GM08714 (cell line): ENCODE data around the gene PLAAT3.
A peak's percentile ranks its signal among the peaks of the same experiment; 100 is the strongest.
"Not testable (repeated sequence)": the region's sequence is repeated elsewhere in the genome, so short reads cannot be mapped to it uniquely, and the experiment has no call there.

ENCODE experiments used
- H3K4me3 ChIP-seq: fragments of 200-500 bp; sonication (Bioruptor generic); 2 replicates; pipeline ENCODE4 v1.5.1; 2014; ENCODE audit warnings: mild to moderate bottlenecking, low read length, inconsistent platforms
- ZNF274 ChIP-seq: IDR thresholded peaks from 2 replicates; pipeline ENCODE4 v1.6.1; 2012; ENCODE audit warnings: mild to moderate bottlenecking, low read depth, low read length

PLAAT3 gene

DNA sequence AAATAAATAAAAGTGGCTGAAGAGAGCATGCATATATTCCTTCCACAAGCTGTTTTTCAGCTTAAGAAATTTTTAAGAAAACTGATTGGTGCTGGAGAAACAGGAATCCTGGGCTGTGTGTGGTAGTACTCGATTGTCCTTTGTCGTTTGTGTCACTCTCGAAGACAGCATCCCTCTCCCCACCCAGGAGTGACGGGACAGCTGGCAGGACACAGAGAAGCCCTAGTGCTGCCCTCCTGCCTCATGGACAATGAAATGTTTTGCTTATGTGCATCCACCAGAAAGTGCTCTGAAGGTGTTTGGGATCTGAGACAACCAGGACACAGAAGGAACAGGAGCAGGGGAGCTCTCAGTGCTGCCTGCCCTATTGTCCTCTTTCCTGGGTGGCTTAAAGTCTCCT is 64.8 kb downstream of the PLAAT3 start:
- no peak for TF ChIP-seq ZNF274
- no peak overlapping the region for H3K4me3 ChIP-seq

DNA sequence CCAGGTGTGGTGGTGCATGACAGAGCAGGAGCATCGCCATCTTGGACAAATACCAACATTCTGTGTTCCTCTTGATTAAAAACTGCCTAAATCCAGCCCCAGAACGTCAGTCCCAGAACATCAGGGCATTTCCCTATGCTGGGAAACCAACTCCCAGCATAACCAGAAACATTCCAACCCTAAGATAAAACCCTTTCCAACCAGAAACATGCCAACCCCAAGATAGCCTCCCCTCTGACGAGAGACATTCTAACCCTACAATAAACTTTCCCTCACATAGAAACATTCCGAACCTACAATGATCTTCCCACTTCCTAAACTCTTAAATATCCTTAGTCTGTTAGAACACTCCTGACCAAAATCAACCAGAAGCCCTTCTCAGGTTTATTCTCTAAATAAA is 66.1 kb downstream of the PLAAT3 start:
- no peak for TF ChIP-seq ZNF274
- H3K4me3 ChIP-seq, result no peak overlapping the region

DNA sequence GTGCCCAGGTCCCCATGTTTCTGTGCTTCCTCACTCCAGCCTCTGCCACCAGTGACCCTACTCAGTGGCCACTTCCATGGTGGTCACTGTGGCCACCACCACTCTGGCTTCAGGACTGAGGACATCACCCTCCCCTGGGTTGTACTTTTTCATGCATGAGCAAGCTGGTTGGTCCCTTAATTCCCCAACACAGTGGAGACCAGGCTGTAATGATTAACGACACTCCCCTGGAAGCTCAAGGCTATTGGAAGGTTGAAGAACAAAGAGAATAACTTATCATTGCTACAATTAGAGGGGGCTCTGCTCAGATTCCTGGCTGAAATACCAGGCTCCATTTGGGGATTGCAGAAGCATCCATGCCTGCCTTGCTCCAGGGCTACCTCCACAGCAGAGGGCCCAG is 67.2 kb downstream of the PLAAT3 start:
- no peak overlapping the region for H3K4me3 ChIP-seq
- TF ChIP-seq ZNF274, result no peak

DNA sequence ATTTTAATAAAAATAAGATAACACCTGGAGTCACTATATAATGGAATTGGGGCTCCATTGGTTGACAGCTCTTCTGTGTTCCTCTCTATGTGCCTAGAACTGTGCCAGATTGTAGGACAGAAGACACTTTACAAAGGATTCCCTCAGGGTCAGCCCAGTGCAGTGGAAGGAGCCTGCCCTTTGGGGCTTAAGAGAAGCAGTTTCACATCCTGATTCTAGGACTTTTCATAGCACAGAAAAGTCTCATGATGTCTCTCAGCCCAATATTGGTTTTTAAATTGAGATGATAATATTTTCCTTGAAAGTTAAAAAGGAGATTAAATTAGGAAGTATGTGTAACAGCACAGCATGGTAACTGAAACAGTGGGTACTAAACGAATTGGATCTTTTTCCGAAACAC is 70.5 kb downstream of the PLAAT3 start:
- no peak overlapping the region for H3K4me3 ChIP-seq
- TF ChIP-seq ZNF274, result no peak

DNA sequence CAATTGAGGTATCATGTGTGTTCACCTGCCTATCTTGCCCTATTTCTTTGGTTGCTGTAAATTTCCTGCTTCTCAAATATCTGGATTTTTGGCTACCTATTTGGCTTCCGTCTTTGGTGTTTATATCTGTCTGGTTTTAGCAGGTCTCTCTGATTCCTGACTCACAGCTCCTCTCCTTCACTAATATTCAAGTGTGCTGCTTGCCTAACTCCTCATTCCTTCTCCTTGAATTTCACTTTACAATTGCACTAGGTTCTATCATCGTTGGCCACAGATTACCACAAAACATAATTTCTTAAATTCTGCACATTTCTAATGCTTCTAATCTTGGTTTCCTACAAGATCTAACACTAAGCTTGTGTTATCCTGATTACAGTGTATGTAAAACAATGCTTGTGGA is 71.7 kb downstream of the PLAAT3 start:
- not testable (repeated sequence) for H3K4me3 ChIP-seq

DNA sequence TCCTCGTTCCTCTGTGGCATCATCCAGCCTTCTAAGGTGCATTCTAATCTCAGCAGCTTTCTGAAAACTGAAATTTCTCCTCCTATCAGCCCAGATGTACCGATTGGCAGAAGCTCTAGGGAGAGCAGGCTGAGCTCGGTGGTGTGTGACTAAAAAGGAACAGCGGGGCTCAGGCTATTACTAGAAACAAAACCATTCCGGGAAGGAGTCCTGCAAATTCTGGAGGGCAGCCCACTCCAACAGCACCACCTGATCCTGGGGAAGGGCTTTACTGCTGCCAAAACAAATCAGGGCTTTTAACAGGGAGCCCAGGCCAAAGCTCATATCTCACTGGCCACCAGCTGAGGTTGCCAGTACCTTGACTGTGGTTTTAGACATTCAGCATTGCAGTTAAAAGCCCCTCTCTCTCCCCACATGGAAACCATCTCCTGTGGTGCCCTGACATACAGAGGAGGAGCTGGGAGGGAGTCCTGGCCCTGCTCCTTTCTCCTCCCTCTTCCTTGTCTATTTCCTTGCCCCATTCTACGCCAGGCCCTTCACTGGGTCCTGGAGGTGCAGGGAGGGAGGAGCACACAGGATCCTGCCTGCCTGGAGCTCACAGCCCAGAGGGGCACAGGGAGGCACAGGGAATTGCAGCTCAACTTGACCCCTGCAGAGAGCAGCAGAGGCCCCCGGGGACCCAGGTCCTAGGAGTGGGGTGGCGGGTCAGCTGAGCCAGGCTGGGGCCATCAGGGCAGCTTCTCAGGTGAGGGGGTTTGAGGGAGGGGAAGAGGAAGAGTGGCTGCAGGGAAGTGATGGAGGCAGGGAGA is 76.7 kb downstream of the PLAAT3 start:
- TF ChIP-seq ZNF274, result no peak
- peak overlapping the region; percentile 57; the same call in 1 of the 2 replicates for H3K4me3 ChIP-seq

DNA sequence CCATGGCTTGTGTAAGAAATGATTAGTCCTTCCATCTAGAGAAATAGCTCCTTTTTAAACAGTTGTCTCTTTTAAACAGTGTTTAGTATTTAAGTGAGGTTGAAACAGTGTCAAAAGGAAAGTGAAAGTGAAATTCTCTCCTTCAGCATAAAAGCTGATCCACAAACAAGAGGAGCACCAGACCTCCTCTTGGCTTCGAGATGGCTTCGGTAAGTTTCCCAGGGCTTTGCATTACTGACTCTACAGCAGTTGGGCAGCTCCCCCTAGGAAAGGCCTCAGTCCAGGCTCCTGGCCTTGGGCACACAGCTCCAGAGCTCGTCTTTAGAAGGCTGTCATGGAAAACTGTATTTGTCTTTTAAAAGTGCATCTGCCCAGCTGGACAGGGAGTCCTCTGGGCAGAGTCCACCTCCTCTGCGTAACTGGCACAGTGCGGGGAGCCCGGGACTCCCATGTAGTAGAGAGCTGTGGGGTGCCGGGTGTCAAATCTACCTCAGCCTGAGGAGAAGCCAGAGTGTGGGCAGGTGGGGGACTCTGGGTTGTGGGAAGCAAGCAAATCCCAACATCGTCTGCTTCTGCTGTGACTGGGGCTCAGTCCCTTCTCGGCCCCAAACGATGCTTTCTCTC is 77.5 kb downstream of the PLAAT3 start, which contains the start of gene PLAAT4:
TSS of gene PLAAT4 (plus strand) at position 140 of the 624 bp plus-strand sequence. CDS start at position 201, 61 bp downstream.
- no peak for TF ChIP-seq ZNF274
- peak within 1 kb of the TSS; percentile 57; the same call in 1 of the 2 replicates for H3K4me3 ChIP-seq

DNA sequence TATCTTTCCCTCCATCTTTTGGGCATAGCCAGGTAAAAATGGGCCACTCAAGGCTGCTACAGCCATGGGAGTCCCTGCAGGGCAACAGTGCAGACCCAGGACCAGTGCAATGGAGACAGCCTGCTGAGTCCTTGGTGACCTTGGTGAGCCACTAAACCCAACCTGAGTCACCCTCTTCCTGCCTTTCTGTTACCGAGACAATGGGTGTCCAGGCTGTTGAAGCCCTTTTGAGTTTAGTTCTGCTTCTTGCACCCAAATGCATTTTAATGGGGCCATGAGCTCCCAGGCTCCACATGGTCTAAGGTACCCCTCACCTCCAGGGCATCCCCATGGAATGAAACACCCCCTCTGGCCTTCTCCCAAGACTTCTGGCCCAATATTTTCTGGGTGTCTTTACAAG is 78.5 kb downstream of the PLAAT3 start:
- TF ChIP-seq ZNF274, result no peak
- no peak overlapping the region for H3K4me3 ChIP-seq

DNA sequence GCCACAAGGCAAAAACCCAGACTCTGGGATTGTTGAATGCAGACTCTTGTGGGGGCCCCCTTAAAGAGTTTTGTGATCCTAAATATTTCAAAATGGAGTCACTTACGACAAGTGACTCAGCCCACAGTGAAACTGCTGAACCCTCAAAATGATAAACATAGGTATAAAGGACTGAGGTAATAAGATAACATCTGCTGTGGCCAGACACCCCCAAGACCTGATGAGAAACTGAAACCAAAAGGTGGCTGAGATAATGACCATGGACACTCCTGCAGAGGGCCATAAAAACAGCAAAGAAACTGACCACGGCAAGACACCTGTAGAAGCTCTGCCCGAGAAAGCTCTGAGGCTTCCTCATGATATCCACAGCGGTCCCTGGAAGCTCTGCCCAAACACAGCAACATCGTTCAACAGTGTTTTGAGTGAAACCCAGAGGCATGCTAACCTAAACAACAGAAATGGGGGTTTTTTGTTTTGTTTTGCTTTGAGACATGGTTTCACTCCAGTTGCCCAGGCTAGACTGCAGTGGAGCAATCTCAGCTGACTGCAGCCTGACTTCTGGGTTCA is 79.3 kb downstream of the PLAAT3 start:
- TF ChIP-seq ZNF274, result no peak
- H3K4me3 ChIP-seq, result no peak overlapping the region

DNA sequence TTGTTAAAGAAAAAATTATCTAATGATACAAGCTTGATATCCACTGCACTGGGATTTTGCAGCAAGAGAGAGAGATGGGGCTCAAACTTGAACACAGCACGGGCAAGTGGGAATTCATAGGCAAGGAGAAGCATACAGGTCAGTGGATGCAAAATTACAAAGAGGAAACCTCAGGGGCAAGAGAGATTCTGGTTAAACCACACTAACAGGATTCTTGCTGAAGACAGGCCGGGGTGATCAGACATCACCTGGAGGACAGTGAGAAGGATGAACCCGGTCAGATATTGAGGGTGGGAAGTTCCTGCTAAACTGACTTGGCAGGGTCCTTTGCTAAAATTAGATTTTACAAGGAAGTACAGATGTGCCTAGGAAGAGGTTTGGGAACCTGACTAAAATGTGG is 80.2 kb downstream of the PLAAT3 start:
- TF ChIP-seq ZNF274, result no peak
- H3K4me3 ChIP-seq, result no peak overlapping the region

DNA sequence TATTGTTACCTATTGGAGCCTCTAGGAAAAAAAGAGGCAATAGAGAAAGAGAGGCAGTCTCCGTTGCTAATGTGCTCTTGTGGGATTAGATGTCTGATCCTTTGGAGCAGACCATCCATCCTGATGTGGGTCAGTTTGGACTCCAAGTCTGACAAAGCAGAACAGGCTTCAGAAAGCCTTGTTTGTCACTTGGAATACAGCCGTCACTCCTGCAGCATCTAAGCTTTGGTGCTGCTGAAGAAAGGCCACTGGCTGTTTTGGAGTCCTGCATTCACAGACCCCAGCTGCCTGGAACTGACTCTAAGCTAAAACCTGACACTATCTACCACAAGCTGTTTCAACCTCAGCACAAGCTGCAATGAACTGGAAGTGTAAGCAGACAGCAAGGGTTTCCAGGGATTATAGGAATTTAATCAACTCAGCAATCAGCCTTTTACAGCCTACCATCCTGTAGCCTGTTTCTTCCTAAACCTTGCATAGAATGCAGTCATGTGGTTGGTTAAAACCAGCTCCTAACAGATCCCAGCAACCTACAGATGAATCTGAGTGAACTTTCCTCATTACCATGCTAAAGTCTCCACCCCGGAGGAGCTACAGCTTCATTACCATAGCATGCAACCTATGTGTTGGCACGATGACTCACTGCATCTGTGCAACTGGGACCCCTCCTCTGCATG is 81.3 kb downstream of the PLAAT3 start:
- no peak for TF ChIP-seq ZNF274
- H3K4me3 ChIP-seq, result no peak overlapping the region

DNA sequence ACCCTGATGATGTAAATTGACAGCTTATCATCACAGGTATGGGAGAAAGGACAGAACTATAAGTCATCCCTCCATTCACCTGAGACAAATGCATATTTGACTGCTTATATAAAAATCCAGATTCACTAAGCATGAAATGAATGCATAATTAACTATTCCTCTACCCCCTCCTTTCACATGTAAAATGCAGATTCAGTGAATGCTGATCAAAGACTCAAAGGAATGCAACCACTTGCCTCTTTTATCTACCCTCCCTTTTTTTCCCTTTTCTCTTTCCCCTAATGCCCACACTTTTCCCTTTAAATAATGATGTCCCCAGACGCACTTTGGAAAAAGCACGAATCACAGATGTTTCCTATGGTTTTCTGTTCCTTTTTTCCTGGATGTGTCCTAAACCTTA is 82.1 kb downstream of the PLAAT3 start:
- no peak overlapping the region for H3K4me3 ChIP-seq

DNA sequence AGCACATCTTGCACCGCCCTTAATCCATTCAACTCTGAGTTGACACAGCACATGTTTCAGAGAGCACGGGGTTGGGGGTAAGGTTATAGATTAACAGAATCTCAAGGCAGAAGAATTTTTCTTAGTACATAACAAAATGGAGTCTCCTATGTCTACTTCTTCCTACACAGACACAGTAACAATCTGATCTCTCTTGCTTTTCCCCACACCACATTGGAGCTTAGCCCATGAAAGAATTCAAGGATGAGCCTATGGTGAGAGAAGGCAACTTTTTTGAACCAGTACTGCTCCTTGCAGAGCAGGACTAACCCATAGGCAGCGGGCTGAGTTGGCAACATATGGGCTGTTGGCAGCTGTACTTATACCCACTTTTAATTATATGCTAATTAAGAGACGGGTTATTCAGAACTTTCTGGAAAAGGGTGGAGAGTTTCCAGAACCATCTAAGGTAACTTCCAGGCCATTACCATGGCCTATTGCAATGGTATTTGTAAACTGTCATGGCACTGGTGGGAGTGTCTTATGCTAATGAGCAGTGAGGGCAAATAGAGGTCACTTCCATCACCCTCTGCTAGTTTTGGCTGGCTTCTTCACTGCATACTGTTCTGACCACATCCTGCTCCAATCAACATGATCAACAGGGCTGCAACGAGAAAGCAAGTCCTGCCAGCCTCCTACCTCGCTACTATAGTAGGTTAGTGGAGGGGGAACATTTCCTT is 83.0 kb downstream of the PLAAT3 start:
- not testable (repeated sequence) for H3K4me3 ChIP-seq

More for the DNA sequence above, 82.1 kb downstream of the PLAAT3 start:
- TF ChIP-seq ZNF274, result no peak

DNA sequence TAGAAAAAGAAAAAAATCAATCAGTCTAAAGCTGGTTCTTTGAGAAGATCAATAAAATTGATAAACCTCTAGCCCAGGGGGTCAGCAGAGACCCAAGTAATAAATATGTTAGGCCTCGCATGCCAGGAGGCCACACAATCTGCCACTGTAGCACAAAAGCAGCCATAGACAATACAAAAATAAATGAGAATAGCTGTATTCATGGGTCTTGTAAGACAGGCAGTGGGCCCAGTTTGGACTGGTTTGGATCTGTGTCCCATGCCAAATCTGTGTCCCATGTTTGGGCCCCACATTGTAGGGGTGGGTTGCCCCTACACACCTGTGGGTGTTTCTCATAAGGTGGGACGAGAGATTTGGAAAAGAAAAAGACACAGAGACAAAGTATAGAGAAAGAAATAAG is 84.2 kb downstream of the PLAAT3 start:
- no peak overlapping the region for H3K4me3 ChIP-seq
- no peak for TF ChIP-seq ZNF274

DNA sequence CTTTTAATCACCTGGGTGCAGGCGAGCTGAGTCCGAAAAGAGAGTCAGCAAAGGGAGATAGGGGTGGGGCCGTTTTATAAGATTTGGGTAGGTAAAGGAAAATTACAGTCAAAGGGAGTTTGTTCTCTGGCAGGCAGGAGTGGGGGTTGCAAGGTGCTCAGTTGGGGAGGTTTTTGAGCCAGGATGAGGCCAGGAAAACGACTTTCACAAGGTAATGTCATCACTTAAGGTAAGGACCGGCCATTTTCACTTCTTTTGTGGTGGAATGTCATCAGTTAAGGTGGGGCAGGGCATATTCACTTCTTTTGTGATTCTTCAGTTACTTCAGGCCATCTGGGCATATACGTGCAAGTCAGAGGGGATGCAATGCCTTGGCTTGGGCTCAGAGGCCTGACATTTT is 84.9 kb downstream of the PLAAT3 start:
- not testable (repeated sequence) for H3K4me3 ChIP-seq

DNA sequence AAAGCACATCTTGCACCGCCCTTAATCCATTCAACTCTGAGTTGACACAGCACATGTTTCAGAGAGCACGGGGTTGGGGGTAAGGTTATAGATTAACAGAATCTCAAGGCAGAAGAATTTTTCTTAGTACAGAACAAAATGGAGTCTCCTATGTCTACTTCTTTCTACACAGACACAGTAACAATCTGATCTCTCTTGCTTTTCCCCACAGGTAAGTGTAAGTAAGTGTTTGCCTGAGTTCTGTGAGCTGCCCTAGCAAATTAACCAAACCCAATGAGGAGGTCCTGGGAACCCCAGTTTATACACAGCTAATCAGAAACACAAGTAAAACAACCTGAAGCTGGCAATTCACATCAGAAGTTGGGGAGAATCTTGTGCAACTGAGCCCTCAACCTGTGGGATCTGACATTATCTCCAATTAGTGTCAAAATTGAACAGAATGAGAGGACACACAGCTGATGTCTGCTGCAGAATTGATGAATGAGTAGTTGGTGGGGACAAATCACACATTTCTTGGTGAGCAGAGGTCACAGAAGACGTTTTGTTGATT is 85.4 kb downstream of the PLAAT3 start:
- not testable (repeated sequence) for H3K4me3 ChIP-seq

DNA sequence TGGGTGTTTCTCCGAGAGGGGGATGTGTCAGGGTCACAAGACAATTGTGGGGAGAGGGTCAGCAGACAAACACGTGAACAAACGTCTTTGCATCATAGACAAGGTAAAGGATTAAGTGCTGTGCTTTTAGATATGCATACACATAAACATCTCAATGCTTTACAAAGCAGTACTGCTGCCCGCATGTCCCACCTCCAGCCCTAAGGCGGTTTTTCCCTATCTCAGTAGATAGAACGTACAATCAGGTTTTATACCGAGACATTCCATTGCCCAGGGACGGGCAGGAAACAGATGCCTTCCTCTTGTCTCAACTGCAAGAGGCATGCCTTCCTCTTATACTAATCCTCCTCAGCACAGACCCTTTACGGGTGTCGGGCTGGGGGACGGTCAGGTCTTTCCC is 86.1 kb downstream of the PLAAT3 start:
- not testable (repeated sequence) for H3K4me3 ChIP-seq
